ENCODE data around the gene GPR156. TPM values are rescaled to one million over a fixed set of nuclear protein-coding genes. Genes with fewer than 3 reads are reported as not detected.

Gene GPR156
- total and polyA plus RNA-seq, 9 of the 15 experiments (the other 6 are each of a cell fraction or from before 2014, with no cell fraction given): 0.07 to 0.14 (median 0.12) TPM; not detected in 5

GRCh38 chr3:120264963-120265362 is 20.1 kb downstream of the GPR156 start:
- intact Hi-C loops (cut with micrococcal nuclease): no loop called here
- Histone ChIP-seq H3K27ac (ENCODE audit: extremely low read depth, low read depth, low read length) (no peak overlapping the region), H3K79me2 (ENCODE audit: control insufficient read depth, insufficient read depth, low read length) (no peaks in the 10 kb centered on the region), H3K36me3 (ENCODE audit: control insufficient read depth, insufficient read depth, low read length) (no peaks in the 10 kb centered on the region), H3K4me1 (replicated peaks in 1 of 2; ENCODE audit: control insufficient read depth in 2 of 2, insufficient read depth in 2 of 2, low read length in 2 of 2) (no peaks in the 10 kb centered on the region), H3K9me1 (ENCODE audit: control insufficient read depth, insufficient read depth, low read length) (no peaks in the 10 kb centered on the region), H3K4me2 (ENCODE audit: insufficient read depth, low read length) (no peak overlapping the region), H4K20me1 (replicated peaks; ENCODE audit: control insufficient read depth, insufficient read depth, low read length) (no peaks in the 10 kb centered on the region), H3K4me3 (no peak overlapping the region), H3K9ac (ENCODE audit: insufficient read depth in 1 of 2, low read depth in 2 of 2, low read length in 2 of 2) (no peak overlapping the region), H3K9me3 (replicated peaks; ENCODE audit: control insufficient read depth, insufficient read depth, low read depth, low read length) (no peaks in the 10 kb centered on the region), H3K27me3 (ENCODE audit: control insufficient read depth in 2 of 2, insufficient read depth in 2 of 2, low read length in 2 of 2) (no peaks in the 10 kb centered on the region), H2AFZ (ENCODE audit: low read depth, low read length) (no peak overlapping the region)
- FAIRE-seq (no peak), DNase-seq (ENCODE audit: extremely low read depth in 1 of 4, low spot score in 3 of 4) (no peak), ATAC-seq (no peak)
- no TSS peak for BruUV-seq (replicated peaks)
- ChIA-PET CTCF (ENCODE audit: low intra/inter-chr PET ratio) (no interaction called here), POLR2A (interaction anchor here (0.9 kb wide), 1 partner anchor 7 kb away, joined by 3 read pairs; no protein-coding TSS in a partner anchor)
- in situ Hi-C loops (cut with MboI): no loop called here
- WGBS (ENCODE audit: insufficient coverage, low coverage, missing lambda C conversion rate): 9% methylated on average over 1 of the region's 1 CpG
- TF ChIP-seq PPARD (CRISPR knock-in tag; IDR thresholded peaks at IDR 0.05) (no peak), MYNN (IDR thresholded peaks at IDR 0.05) (no peak), MYNN (CRISPR knock-in tag; IDR thresholded peaks at IDR 0.05) (no peak), LEF1 (IDR thresholded peaks at IDR 0.05) (no peak), MGA (IDR thresholded peaks at IDR 0.05) (no peak), CHAMP1 (IDR thresholded peaks at IDR 0.05) (no peak), ZBTB43 (CRISPR knock-in tag; IDR thresholded peaks at IDR 0.05) (no peak), NCOA2 (IDR thresholded peaks at IDR 0.05; ENCODE audit: partially characterized antibody in 2 of 2) (no peak)

All from K562 (cell line).